ENCODE measurements around the gene CISD3. TPM values are rescaled to one million over a fixed set of nuclear protein-coding genes. Genes with fewer than 3 reads are reported as not detected.
"Not testable (repeated sequence)": the region's sequence is repeated elsewhere in the genome, so short reads cannot be mapped to it uniquely, and the experiment has no call there.

CISD3 gene
- total RNA-seq, 2 donors from 2014 or later, result 17.1 to 17.8 TPM

GRCh38 chr17:38721802-38722201, 8.3 kb upstream of the CISD3 start:
- 74% methylated on average over 12 of the region's 16 CpGs for WGBS
- Histone ChIP-seq H3K4me3 (no peak overlapping the region), H3K27ac (no peak overlapping the region), H3K9me3 (no peaks in the 10 kb centered on the region), H3K4me1 (replicated peaks) (no peaks in the 10 kb centered on the region), H3K27me3 (replicated peaks; ENCODE audit: insufficient read depth) (no peaks in the 10 kb centered on the region), H3K36me3 (peaks cover 0 to 32% of the 10 kb centered on the region in 2 donors)
- intact Hi-C loops (cut with DNase I), result no loop called here
- TF ChIP-seq POLR2AphosphoS5 (IDR thresholded peaks at IDR 0.05) (no peak), CTCF (IDR thresholded peaks at IDR 0.05) (no peak), POLR2A (IDR thresholded peaks at IDR 0.05) (no peak)
- no peak for DNase-seq (ENCODE audit: low spot score)

GRCh38 chr17:38724337-38724988, 5.7 kb upstream of the CISD3 start:
- H3K9me3 ChIP-seq, result no peaks in the 10 kb centered on the region
- H3K27me3 ChIP-seq (replicated peaks; ENCODE audit: insufficient read depth), result no peaks in the 10 kb centered on the region
- DNase-seq (ENCODE audit: low spot score), result no peak
- H3K4me1 ChIP-seq (replicated peaks), result no peaks in the 10 kb centered on the region
- TF ChIP-seq POLR2AphosphoS5 (IDR thresholded peaks at IDR 0.05) (no peak), POLR2A (IDR thresholded peaks at IDR 0.05) (no peak), CTCF (IDR thresholded peaks at IDR 0.05) (no peak)
- no peak overlapping the region for H3K4me3 ChIP-seq
- intact Hi-C loops (cut with DNase I), result no loop called here
- no peak overlapping the region for H3K27ac ChIP-seq
- 56% methylated on average over 16 of the region's 16 CpGs for WGBS
- H3K36me3 ChIP-seq, result peaks cover 0 to 26% of the 10 kb centered on the region in 2 donors

- Histone ChIP-seq H3K27me3 (replicated peaks; ENCODE audit: insufficient read depth) (no peaks in the 10 kb centered on the region), H3K4me3 (no peak overlapping the region), H3K36me3 (peaks cover 0 to 20% of the 10 kb centered on the region in 2 donors), H3K27ac (no peak overlapping the region), H3K4me1 (replicated peaks) (no peaks in the 10 kb centered on the region), H3K9me3 (no peaks in the 10 kb centered on the region)
- intact Hi-C loops (cut with DNase I), result no loop called here
- no peak for DNase-seq (ENCODE audit: low spot score)
- WGBS, result 84% methylated on average over 10 of the region's 10 CpGs
- TF ChIP-seq CTCF (IDR thresholded peaks at IDR 0.05) (no peak), POLR2AphosphoS5 (IDR thresholded peaks at IDR 0.05) (no peak), POLR2A (IDR thresholded peaks at IDR 0.05) (no peak)
Measured at GRCh38 chr17:38725066-38725465, 5.1 kb upstream of the CISD3 start.

- intact Hi-C loops (cut with DNase I); H3K27me3 ChIP-seq (replicated peaks; ENCODE audit: insufficient read depth); H3K4me3 ChIP-seq; H3K9me3 ChIP-seq; H3K27ac ChIP-seq; DNase-seq (ENCODE audit: low spot score); H3K4me1 ChIP-seq (replicated peaks): not testable (repeated sequence)
- WGBS, result 42% methylated on average over 6 of the region's 8 CpGs
- H3K36me3 ChIP-seq, result peaks cover 0 to 15% of the 10 kb centered on the region in 2 donors
Measured at GRCh38 chr17:38726145-38726544, 4.0 kb upstream of the CISD3 start.

- H3K4me1 ChIP-seq (replicated peaks), result peaks cover 19% of the 10 kb centered on the region
- H3K36me3 ChIP-seq, result peaks cover 0 to 5% of the 10 kb centered on the region in 2 donors
- H3K4me3 ChIP-seq, result no peak overlapping the region
- no peak for DNase-seq (ENCODE audit: low spot score)
- no peaks in the 10 kb centered on the region for H3K27me3 ChIP-seq (replicated peaks; ENCODE audit: insufficient read depth)
- 86% methylated on average over 5 of the region's 5 CpGs for WGBS
- TF ChIP-seq POLR2A (IDR thresholded peaks at IDR 0.05) (no peak), POLR2AphosphoS5 (IDR thresholded peaks at IDR 0.05) (no peak), CTCF (IDR thresholded peaks at IDR 0.05) (no peak)
- H3K27ac ChIP-seq, result no peak overlapping the region
- intact Hi-C loops (cut with DNase I), result no loop called here
- H3K9me3 ChIP-seq, result no peaks in the 10 kb centered on the region
Measured at GRCh38 chr17:38727736-38728135, 2.4 kb upstream of the CISD3 start.
